SK-N-MC (cell line): ENCODE data around the gene OPCML.

Experiments
- EZH2 ChIP-seq: fragments of 200-600 bp; sonication (generic); IDR thresholded peaks from one replicate; pipeline ENCODE4 v1.6.1; 2017; ENCODE audit warnings: antibody characterized with exemption
- FOXP2 ChIP-seq: optimal IDR thresholded peaks from 2 replicates; pipeline ENCODE3; 2011; ENCODE audit warnings: mild to moderate bottlenecking, moderate library complexity; ENCODE audit not compliant: insufficient read depth; ENCODE audit errors: extremely low read length, control extremely low read depth
- POLR2AphosphoS5 ChIP-seq: IDR thresholded peaks from 2 replicates; pipeline ENCODE4 v1.6.1; 2012; ENCODE audit warnings: mild to moderate bottlenecking, low read depth, low read length, borderline replicate concordance

- TF ChIP-seq POLR2AphosphoS5 (no peak), EZH2 (no peak), FOXP2 (no peak)
These were observed 525.2 kb downstream of the OPCML start for GRCh38 chr11:133007027-133007584.
